OCI-LY7 (cell line): ENCODE results near the gene SLC16A3. TPM values are rescaled to one million over a fixed set of nuclear protein-coding genes. Genes with fewer than 3 reads are reported as not detected.
A peak's percentile ranks its signal among the peaks of the same experiment; 100 is the strongest.

ENCODE experiments used
- BruUV-seq: library from RNA; stranded (reverse); fragments of 400-500 nt; replicated peaks from 2 replicates; lab custom pipeline; 2021; lab: Mats Ljungman, UMichigan
- CTCF ChIA-PET: fragments of 300-600 bp; sonication (Branson Sonifier 250); formaldehyde crosslinking; loops from one replicate; lab custom pipeline; 2022; ENCODE audit warnings: antibody characterized with exemption; ENCODE audit not compliant: unreplicated experiment; lab: Charles Lee
- POLR2A ChIA-PET: fragments of 300-600 bp; sonication (Branson Sonifier 250); formaldehyde crosslinking; loops from one replicate; lab custom pipeline; 2022; ENCODE audit warnings: antibody characterized with exemption; lab: Charles Lee
- DNase-seq: peaks from one replicate; pipeline ENCODE4 v3.0.0-alpha.2; 2015; ENCODE audit warnings: low spot score
- H2AFZ ChIP-seq: fragments of 200-600 bp; sonication (generic), shearing (Covaris generic); 2 replicates; pipeline ENCODE4 v1.6.1; 2014; ENCODE audit warnings: mild to moderate bottlenecking, antibody characterized with exemption, low read length, moderate library complexity
- H3K27ac ChIP-seq: fragments of 200-600 bp; sonication (generic); 2 replicates; pipeline ENCODE4 v1.5.1; 2014; ENCODE audit warnings: mixed run types, low read depth, mild to moderate bottlenecking, moderate library complexity, low read length, inconsistent platforms; ENCODE audit not compliant: poor library complexity, severe bottlenecking
- H3K36me3 ChIP-seq: fragments of 200-600 bp; sonication (generic); 2 replicates; pipeline ENCODE4 v1.6.1; 2014; ENCODE audit warnings: mild to moderate bottlenecking, antibody characterized with exemption, low read length, moderate library complexity, mixed read lengths; ENCODE audit not compliant: insufficient read depth
- H3K4me1 ChIP-seq: fragments of 200-600 bp; sonication (generic); 2 replicates; pipeline ENCODE4 v1.5.1; 2014; ENCODE audit warnings: mild to moderate bottlenecking, low read length; ENCODE audit not compliant: insufficient read depth, poor library complexity, severe bottlenecking
- H3K4me2 ChIP-seq: fragments of 200-600 bp; sonication (generic); 2 replicates; pipeline ENCODE4 v1.6.1; 2014; ENCODE audit warnings: mild to moderate bottlenecking, low read length
- H3K4me3 ChIP-seq: fragments of 200-600 bp; sonication (generic); 2 replicates; pipeline ENCODE4 v1.5.1; 2014; ENCODE audit warnings: mild to moderate bottlenecking, low read depth, low read length; ENCODE audit not compliant: poor library complexity, severe bottlenecking
- H3K79me2 ChIP-seq: fragments of 200-600 bp; sonication (generic); 2 replicates; pipeline ENCODE4 v1.6.1; 2016; ENCODE audit warnings: low read depth, mild to moderate bottlenecking, low read length, moderate library complexity, mixed read lengths; ENCODE audit not compliant: insufficient read depth
- H3K9me2 ChIP-seq: fragments of 200-600 bp; sonication (generic); 2 replicates; pipeline ENCODE4 v1.6.1; 2016; ENCODE audit warnings: mild to moderate bottlenecking, low read length, mixed read lengths; ENCODE audit not compliant: insufficient read depth
- H3K9me3 ChIP-seq: fragments of 200-600 bp; sonication (generic); 2 replicates; pipeline ENCODE4 v1.6.1; 2014; ENCODE audit warnings: mild to moderate bottlenecking, mixed run types, low read length, mixed read lengths
- H4K20me1 ChIP-seq: fragments of 200-600 bp; sonication (generic); 2 replicates; pipeline ENCODE4 v1.6.1; 2014; ENCODE audit warnings: mild to moderate bottlenecking, antibody characterized with exemption, low read length, moderate library complexity, mixed read lengths; ENCODE audit not compliant: insufficient read depth
- CTCF ChIP-seq: fragments of 200-600 bp; sonication (generic); conservative IDR thresholded peaks from 2 replicates; pipeline ENCODE4 v1.5.1; 2014; ENCODE audit warnings: mild to moderate bottlenecking, antibody characterized with exemption, low read length, moderate library complexity, mixed read lengths
- EZH2phosphoT487 ChIP-seq: fragments of 200-600 bp; sonication (generic); IDR thresholded peaks from 2 replicates; pipeline ENCODE4 v1.6.1; 2018; ENCODE audit warnings: low read depth, borderline replicate concordance, mild to moderate bottlenecking, mixed run types, antibody characterized with exemption, low read length, moderate library complexity, mixed read lengths
- intact Hi-C: fragments of 100-400 bp; cut with micrococcal nuclease; formaldehyde crosslinking; loops from one replicate; pipeline ENCODE4 v1.10.0; 2022; ENCODE audit not compliant: unreplicated experiment
- total RNA-seq, 2 experiments: library from RNA; depleted of rRNA in 1 of 2; stranded (reverse); fragments of >200 nt in 1 of 2; shearing (Covaris generic) in 1 of 2; gene quantifications; 2 replicates each; pipeline ENCODE4 v1.2.3, GENCODE V29; 2014 to 2022

SLC16A3 gene
- total RNA-seq, 2 experiments from 2014 or later = 21.6 to 55.0 TPM

GRCh38 chr17:82213251-82214011 is 15.4 kb upstream of the SLC16A3 start:
- POLR2A ChIA-PET = interaction anchor here (0.5 kb wide), 1 partner anchor 20 kb away, joined by 3 read pairs; no protein-coding TSS in a partner anchor
- Histone ChIP-seq H3K4me3 (peak overlapping the region; percentile 86), H4K20me1 (no peaks in the 10 kb centered on the region), H3K79me2 (no peaks in the 10 kb centered on the region), H2AFZ (peak overlapping the region; percentile 93), H3K27ac (no peak overlapping the region), H3K36me3 (no peaks in the 10 kb centered on the region), H3K9me3 (no peaks in the 10 kb centered on the region), H3K4me2 (peak overlapping the region; percentile 84), H3K4me1 (peaks cover 19% of the 10 kb centered on the region), H3K9me2 (no peaks in the 10 kb centered on the region)
- TF ChIP-seq EZH2phosphoT487 = no peak
- no peak for DNase-seq
- no TSS peak for BruUV-seq
- intact Hi-C loops = loop anchor here (2.0 kb wide), 1 partner anchor 15 kb away; the partner anchor contains the start of gene SLC16A3
- CTCF ChIA-PET = interaction anchor here (0.7 kb wide), 1 partner anchor 21 kb away, joined by 3 read pairs; no protein-coding TSS in a partner anchor

DNA sequence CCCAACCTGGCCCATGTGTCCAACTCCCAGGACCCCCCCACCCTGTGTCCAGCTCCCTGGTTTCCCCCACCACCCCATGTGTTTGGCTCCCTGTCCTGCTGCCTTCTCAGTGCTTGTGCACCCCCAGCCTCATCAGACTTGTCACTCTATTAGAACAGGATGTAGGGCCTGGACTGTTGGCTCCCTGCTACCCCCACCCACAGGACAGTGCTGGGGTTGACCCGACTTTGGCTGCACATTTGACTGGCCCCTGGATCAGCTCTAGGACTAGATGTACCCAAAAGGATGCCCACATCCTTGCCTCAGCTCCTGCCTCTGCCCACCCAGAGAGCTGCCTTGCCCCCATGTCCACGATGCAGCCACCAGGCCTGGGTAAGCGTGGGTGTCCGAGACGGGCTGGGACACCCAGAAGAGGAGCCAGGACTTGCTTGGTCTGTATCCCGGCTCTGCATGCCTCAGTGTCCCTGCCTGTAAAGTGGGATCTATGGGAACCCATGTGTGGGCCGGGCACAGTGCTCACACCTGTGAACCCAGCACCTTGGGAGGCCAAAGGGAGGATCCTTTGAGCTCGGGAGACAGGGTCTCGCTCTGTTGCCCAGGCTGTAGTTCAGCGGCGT is 14.7 kb upstream of the SLC16A3 start:
- DNase-seq = no peak
- ChIA-PET POLR2A (interaction anchor here (0.5 kb wide), 1 partner anchor 20 kb away, joined by 3 read pairs; no protein-coding TSS in a partner anchor), CTCF (interaction anchor here (0.7 kb wide), 1 partner anchor 21 kb away, joined by 3 read pairs; no protein-coding TSS in a partner anchor)
- TF ChIP-seq EZH2phosphoT487 = no peak
- no TSS peak for BruUV-seq
- Histone ChIP-seq H3K9me2 (no peaks in the 10 kb centered on the region), H2AFZ (no peak overlapping the region), H3K4me1 (peaks cover 13% of the 10 kb centered on the region), H4K20me1 (no peaks in the 10 kb centered on the region), H3K9me3 (no peaks in the 10 kb centered on the region), H3K79me2 (no peaks in the 10 kb centered on the region), H3K27ac (no peak overlapping the region), H3K4me3 (no peak overlapping the region), H3K4me2 (no peak overlapping the region), H3K36me3 (no peaks in the 10 kb centered on the region)
- intact Hi-C loops = no loop called here

DNA sequence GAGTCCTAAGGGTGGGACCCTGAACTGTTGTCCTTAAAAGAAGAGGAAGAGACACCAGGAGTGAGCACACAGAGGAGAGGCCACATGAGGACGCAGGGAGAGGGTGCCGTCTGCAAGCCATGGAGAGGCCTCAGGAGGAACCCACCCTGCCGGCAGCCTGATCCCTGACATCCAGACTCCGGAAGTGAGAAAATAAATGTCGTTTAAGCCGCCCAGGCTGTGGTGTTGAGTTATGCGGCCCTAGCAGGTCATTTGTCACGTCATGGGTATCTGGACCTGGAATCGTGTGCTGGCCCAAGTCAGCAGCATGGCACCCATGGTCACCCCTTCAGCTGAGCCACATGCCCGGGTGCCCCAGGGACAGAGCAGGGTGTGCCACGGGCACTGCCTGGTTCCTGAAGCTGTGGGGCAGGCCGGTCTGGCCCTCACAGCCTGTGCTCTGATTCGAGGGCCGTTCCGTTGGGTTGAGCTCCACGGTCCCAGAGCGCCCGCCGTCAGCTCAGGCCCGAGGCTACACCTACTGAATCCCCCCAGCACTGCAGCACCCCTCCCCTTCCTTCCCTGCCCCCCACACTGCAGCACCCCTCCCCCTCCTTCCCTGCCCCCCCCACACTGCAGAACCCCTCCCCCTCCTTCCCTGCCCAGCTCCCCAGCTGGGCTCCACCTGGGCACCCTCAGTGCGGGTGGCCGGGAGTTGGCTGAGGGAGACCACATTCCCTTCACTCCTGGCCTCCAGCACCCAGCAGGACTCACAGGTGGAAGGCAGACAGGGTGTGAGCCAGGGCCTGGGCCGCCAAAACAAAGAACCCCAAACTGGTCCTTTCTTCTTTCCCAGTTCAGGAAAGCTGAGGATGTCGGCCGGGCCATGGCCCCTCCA is 13.5 kb upstream of the SLC16A3 start:
- Histone ChIP-seq H3K4me3 (no peak overlapping the region), H3K27ac (no peak overlapping the region), H4K20me1 (no peaks in the 10 kb centered on the region), H2AFZ (no peak overlapping the region), H3K4me2 (no peak overlapping the region), H3K4me1 (peaks cover 13% of the 10 kb centered on the region), H3K79me2 (no peaks in the 10 kb centered on the region), H3K36me3 (no peaks in the 10 kb centered on the region), H3K9me2 (no peaks in the 10 kb centered on the region), H3K9me3 (no peaks in the 10 kb centered on the region)
- DNase-seq = no peak
- ChIA-PET CTCF (no interaction called here), POLR2A (no interaction called here)
- intact Hi-C loops = no loop called here
- TF ChIP-seq EZH2phosphoT487 (no peak), CTCF (no peak)
- no TSS peak for BruUV-seq
